NK-92 (cell line): ENCODE data around the gene RDH16.
"Not testable (repeated sequence)": the region's sequence is repeated elsewhere in the genome, so short reads cannot be mapped to it uniquely, and the experiment has no call there.

Experiments used
- DNase-seq: peaks from one replicate; lab custom pipeline; 2025; ENCODE audit not compliant: unreplicated experiment; lab: John Stamatoyannopoulos, UW

The RDH16 gene

GRCh38 chr12:56954958-56955355 is 2.5 kb downstream of the RDH16 start:
- no peak for DNase-seq

- DNase-seq = no peak
These were observed 3.1 kb downstream of the RDH16 start for GRCh38 chr12:56954057-56954957.

- no peak for DNase-seq
These were observed 4.1 kb downstream of the RDH16 start for GRCh38 chr12:56953314-56953713.

- DNase-seq = no peak
These were observed 5.6 kb downstream of the RDH16 start for GRCh38 chr12:56951582-56952339.

- DNase-seq = no peak
These were observed 8.5 kb downstream of the RDH16 start for GRCh38 chr12:56948881-56949280.

- DNase-seq = no peak
These were observed 9.0 kb downstream of the RDH16 start for GRCh38 chr12:56948457-56948777.

- DNase-seq = no peak
These were observed 9.6 kb downstream of the RDH16 start for GRCh38 chr12:56947633-56948456.

GRCh38 chr12:56943878-56944277 is 13.5 kb downstream of the RDH16 start:
- DNase-seq = no peak

- not testable (repeated sequence) for DNase-seq
These were observed 14.0 kb downstream of the RDH16 start for GRCh38 chr12:56943374-56943773.

GRCh38 chr12:56941299-56942017 is 15.9 kb downstream of the RDH16 start:
- no peak for DNase-seq

GRCh38 chr12:56940942-56941298 is 16.5 kb downstream of the RDH16 start:
- DNase-seq = not testable (repeated sequence)

- DNase-seq = no peak
These were observed 21.7 kb downstream of the RDH16 start for GRCh38 chr12:56935752-56936151.

- DNase-seq = no peak
These were observed 22.3 kb downstream of the RDH16 start for GRCh38 chr12:56935157-56935556.

GRCh38 chr12:56933826-56934625 is 23.4 kb downstream of the RDH16 start, which contains the start of gene SDR9C7:
Gene SDR9C7 (minus strand): TSS chr12:56934408. CDS start chr12:56934261, 147 bp downstream.
- no peak for DNase-seq

- no peak for DNase-seq
These were observed 24.5 kb downstream of the RDH16 start for GRCh38 chr12:56932867-56933266.

- no peak for DNase-seq
These were observed 25.3 kb downstream of the RDH16 start for GRCh38 chr12:56932146-56932545.

GRCh38 chr12:56931474-56931978 is 25.9 kb downstream of the RDH16 start:
- no peak for DNase-seq

- no peak for DNase-seq
These were observed 27.2 kb downstream of the RDH16 start for GRCh38 chr12:56930241-56930640.

GRCh38 chr12:56929780-56930179 is 27.6 kb downstream of the RDH16 start:
- DNase-seq = no peak

- DNase-seq = no peak
These were observed 29.1 kb downstream of the RDH16 start for GRCh38 chr12:56928262-56928661.
